Thoracic aorta (tissue), 2 donors: ENCODE data around the gene MGAT3. TPM values are rescaled to one million over a fixed set of nuclear protein-coding genes. Genes with fewer than 3 reads are reported as not detected.

ENCODE experiments used
- ATAC-seq: fragments of 150-250 bp; one replicate; pipeline ENCODE4 v1.8.0; 2017; ENCODE audit warnings: low read depth; ENCODE audit not compliant: insufficient number of reproducible peaks, low FRiP score
- DNase-seq: peaks from one replicate; pipeline ENCODE4 v3.0.0-alpha.2; 2020; ENCODE audit warnings: low spot score
- H3K27ac ChIP-seq, 2 donors: fragments of 200-600 bp; sonication (generic); 1 replicate in 1 of 2; 2 replicates in 1 of 2; pipeline ENCODE4 v1.5.1; 2016; ENCODE audit warnings: mild to moderate bottlenecking in 2 of 2, moderate library complexity in 2 of 2
- H3K27me3 ChIP-seq: fragments of 200-600 bp; sonication (generic); replicated peaks from 2 replicates; pipeline ENCODE4 v1.6.0; 2016; ENCODE audit warnings: mild to moderate bottlenecking; ENCODE audit not compliant: insufficient read depth
- H3K36me3 ChIP-seq: fragments of 200-600 bp; sonication (generic); one replicate; pipeline ENCODE4 v1.5.1; 2016
- H3K4me1 ChIP-seq, 2 donors: fragments of 200-600 bp; sonication (generic); 1 replicate in 1 of 2; 2 replicates in 1 of 2; pipeline versions ENCODE4 v1.5.1 to v1.6.0; 2016; ENCODE audit warnings: low read depth in 2 of 2, mild to moderate bottlenecking in 1 of 2; ENCODE audit not compliant: control insufficient read depth in 1 of 2
- H3K4me3 ChIP-seq: fragments of 200-600 bp; sonication (generic); 2 replicates; pipeline ENCODE4 v1.5.1; 2016; ENCODE audit warnings: mild to moderate bottlenecking
- H3K9me3 ChIP-seq: fragments of 200-600 bp; sonication (generic); 2 replicates; pipeline ENCODE4 v1.5.1; 2016
- total RNA-seq, 2 donors: library from RNA; depleted of rRNA; stranded (reverse); fragments of >200 nt; gene quantifications; one replicate each; pipeline versions ENCODE4 v1.1.0 to v1.2.3, GENCODE V29; 2016
- TF ChIP-seq, protein P1 (sequence below): fragments of 200-600 bp; sonication (generic); IDR thresholded peaks from one replicate; pipeline ENCODE4 v1.5.1; 2019; ENCODE audit warnings: antibody characterized with exemption

Gene MGAT3
- total RNA-seq, 2 donors from 2014 or later = 1.1 to 3.2 TPM

- peaks cover 0 to 3% of the 10 kb centered on the region in 2 donors for H3K4me1 ChIP-seq
- no peaks in the 10 kb centered on the region for H3K27me3 ChIP-seq
- H3K27ac ChIP-seq = no peak overlapping the region
- no peaks in the 10 kb centered on the region for H3K9me3 ChIP-seq
- H3K4me3 ChIP-seq = no peak overlapping the region
- no peak for ATAC-seq
- no peak for DNase-seq
- TF ChIP-seq, protein P1, sequence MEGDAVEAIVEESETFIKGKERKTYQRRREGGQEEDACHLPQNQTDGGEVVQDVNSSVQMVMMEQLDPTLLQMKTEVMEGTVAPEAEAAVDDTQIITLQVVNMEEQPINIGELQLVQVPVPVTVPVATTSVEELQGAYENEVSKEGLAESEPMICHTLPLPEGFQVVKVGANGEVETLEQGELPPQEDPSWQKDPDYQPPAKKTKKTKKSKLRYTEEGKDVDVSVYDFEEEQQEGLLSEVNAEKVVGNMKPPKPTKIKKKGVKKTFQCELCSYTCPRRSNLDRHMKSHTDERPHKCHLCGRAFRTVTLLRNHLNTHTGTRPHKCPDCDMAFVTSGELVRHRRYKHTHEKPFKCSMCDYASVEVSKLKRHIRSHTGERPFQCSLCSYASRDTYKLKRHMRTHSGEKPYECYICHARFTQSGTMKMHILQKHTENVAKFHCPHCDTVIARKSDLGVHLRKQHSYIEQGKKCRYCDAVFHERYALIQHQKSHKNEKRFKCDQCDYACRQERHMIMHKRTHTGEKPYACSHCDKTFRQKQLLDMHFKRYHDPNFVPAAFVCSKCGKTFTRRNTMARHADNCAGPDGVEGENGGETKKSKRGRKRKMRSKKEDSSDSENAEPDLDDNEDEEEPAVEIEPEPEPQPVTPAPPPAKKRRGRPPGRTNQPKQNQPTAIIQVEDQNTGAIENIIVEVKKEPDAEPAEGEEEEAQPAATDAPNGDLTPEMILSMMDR = no peak
- H3K36me3 ChIP-seq = no peaks in the 10 kb centered on the region
These were observed 36.9 kb downstream of the MGAT3 start for GRCh38 chr22:39493759-39494158.

- Histone ChIP-seq H3K27ac (peak overlapping the region in 1 of 2 donors; percentile 6), H3K9me3 (no peaks in the 10 kb centered on the region), H3K4me1 (peaks cover 0 to 3% of the 10 kb centered on the region in 2 donors), H3K36me3 (no peaks in the 10 kb centered on the region), H3K4me3 (no peak overlapping the region), H3K27me3 (no peaks in the 10 kb centered on the region)
- TF ChIP-seq, protein P1 = no peak
- DNase-seq = no peak
- no peak for ATAC-seq
These were observed 37.8 kb downstream of the MGAT3 start for GRCh38 chr22:39494471-39495120.

DNA sequence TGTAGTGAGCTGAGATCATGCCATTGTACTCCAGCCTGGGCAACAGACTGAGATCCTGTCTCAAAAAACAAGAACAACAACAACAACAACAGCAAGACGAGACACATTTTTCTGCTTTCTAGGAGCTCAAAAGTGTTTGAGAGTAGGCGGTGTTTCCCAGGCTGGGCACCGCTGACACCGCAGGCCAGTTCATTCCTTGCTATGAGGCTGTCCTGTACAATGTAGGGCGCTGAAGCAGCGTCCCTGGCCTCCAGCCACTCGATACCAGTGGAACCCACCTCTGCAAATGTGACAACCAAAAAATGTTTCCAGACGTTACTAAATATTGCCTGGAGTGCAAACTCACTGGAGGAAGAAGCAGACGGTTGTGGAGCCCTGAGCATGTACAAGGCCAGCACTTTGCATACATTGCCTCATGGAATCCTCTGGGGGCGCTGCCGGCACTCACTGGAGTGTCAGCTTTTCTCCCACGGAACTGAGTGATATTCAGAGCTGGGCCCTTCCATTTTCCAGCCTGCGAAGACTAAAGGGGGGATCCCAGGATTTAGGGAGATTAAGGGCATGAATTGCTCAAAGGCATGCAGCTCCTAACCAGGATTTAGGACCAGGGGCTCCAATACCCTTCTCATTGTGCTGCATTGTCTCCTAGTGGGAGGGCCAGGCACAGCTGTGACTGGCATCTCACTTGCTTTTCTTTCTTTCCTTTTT lies 39.5 kb downstream of the MGAT3 start:
- H3K36me3 ChIP-seq = no peaks in the 10 kb centered on the region
- TF ChIP-seq, protein P1 = peak; percentile 73
- ATAC-seq (no peak), DNase-seq (no peak)
- no peaks in the 10 kb centered on the region for H3K27me3 ChIP-seq
- peaks cover 2 to 12% of the 10 kb centered on the region in 2 donors for H3K4me1 ChIP-seq
- H3K9me3 ChIP-seq = no peaks in the 10 kb centered on the region
- H3K27ac ChIP-seq = no peak overlapping the region
- no peak overlapping the region for H3K4me3 ChIP-seq

GRCh38 chr22:39497429-39497828 lies 40.6 kb downstream of the MGAT3 start:
- TF ChIP-seq, protein P1 = no peak
- DNase-seq (no peak), ATAC-seq (no peak)
- Histone ChIP-seq H3K4me3 (no peak overlapping the region), H3K36me3 (no peaks in the 10 kb centered on the region), H3K4me1 (peaks cover 8 to 18% of the 10 kb centered on the region in 2 donors), H3K9me3 (no peaks in the 10 kb centered on the region), H3K27me3 (no peaks in the 10 kb centered on the region), H3K27ac (no peak overlapping the region)

DNA sequence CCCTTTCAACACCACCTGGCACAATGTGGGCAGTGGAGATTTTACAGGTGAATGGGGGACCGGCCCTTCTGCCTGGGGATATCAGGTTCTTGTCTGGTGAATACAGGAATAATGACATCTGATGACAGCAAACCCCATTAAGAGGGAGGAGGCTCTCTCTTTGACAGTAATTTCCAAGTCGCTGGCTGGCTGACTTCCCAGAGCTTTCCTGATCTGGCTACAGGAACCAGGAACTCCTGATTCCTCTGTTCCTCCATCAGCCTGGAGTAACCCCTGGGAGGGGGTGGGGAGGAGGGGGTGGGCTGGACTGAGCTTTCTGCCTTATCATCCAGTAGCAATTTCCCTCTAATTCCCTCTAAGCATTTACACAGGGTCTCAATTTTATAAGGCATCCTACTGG lies 41.6 kb downstream of the MGAT3 start:
- Histone ChIP-seq H3K36me3 (no peaks in the 10 kb centered on the region), H3K27ac (no peak overlapping the region), H3K4me3 (no peak overlapping the region), H3K9me3 (no peaks in the 10 kb centered on the region), H3K4me1 (peaks cover 13 to 24% of the 10 kb centered on the region in 2 donors), H3K27me3 (no peaks in the 10 kb centered on the region)
- TF ChIP-seq, protein P1 = no peak
- DNase-seq (no peak), ATAC-seq (no peak)
